RKO (cell line): Measurements from ENCODE around the gene CIROP.
A peak's percentile ranks its signal among the peaks of the same experiment; 100 is the strongest.

Experiments used
- DNase-seq: peaks from one replicate; pipeline ENCODE4 v3.0.0-alpha.2; 2016; ENCODE audit warnings: low spot score

Gene CIROP

GRCh38 chr14:23131482-23131881 lies 26.7 kb upstream of the CIROP start:
- no peak for DNase-seq

GRCh38 chr14:23130871-23131270 lies 26.1 kb upstream of the CIROP start:
- no peak for DNase-seq

GRCh38 chr14:23129759-23130316 lies 25.0 kb upstream of the CIROP start:
- no peak for DNase-seq

GRCh38 chr14:23128969-23129758 lies 24.4 kb upstream of the CIROP start:
- DNase-seq = no peak

GRCh38 chr14:23127861-23128260 lies 23.1 kb upstream of the CIROP start:
- no peak for DNase-seq

- no peak for DNase-seq
Measured at GRCh38 chr14:23126548-23127278, 21.9 kb upstream of the CIROP start.

- no peak for DNase-seq
Measured at GRCh38 chr14:23125933-23126524, 21.2 kb upstream of the CIROP start.

GRCh38 chr14:23125011-23125410 lies 20.2 kb upstream of the CIROP start:
- no peak for DNase-seq

- no peak for DNase-seq
Measured at GRCh38 chr14:23124337-23124954, 19.7 kb upstream of the CIROP start.

- no peak for DNase-seq
Measured at GRCh38 chr14:23123419-23123818, 18.6 kb upstream of the CIROP start.

GRCh38 chr14:23122086-23122485 lies 17.3 kb upstream of the CIROP start:
- no peak for DNase-seq

- no peak for DNase-seq
Measured at GRCh38 chr14:23121361-23121771, 16.6 kb upstream of the CIROP start.

- DNase-seq = peak; percentile 85
Measured at GRCh38 chr14:23120541-23121251, 15.9 kb upstream of the CIROP start.

- DNase-seq = no peak
Measured at GRCh38 chr14:23119363-23120327, 14.9 kb upstream of the CIROP start.

GRCh38 chr14:23118506-23119362 lies 13.9 kb upstream of the CIROP start, which contains the start of gene CEBPE:
CEBPE (minus strand) TSS chr14:23119255; CDS start chr14:23119091, 164 bp downstream.
- DNase-seq = no peak

- no peak for DNase-seq
Measured at GRCh38 chr14:23117371-23118020, 12.7 kb upstream of the CIROP start.

- DNase-seq = no peak
Measured at GRCh38 chr14:23115918-23116317, 11.1 kb upstream of the CIROP start.

- DNase-seq = peak; percentile 95
Measured at GRCh38 chr14:23115039-23115731, 10.4 kb upstream of the CIROP start.
